Measurements from ENCODE around the gene ACBD7. TPM values are rescaled to one million over a fixed set of nuclear protein-coding genes. Genes with fewer than 3 reads are reported as not detected.

The ACBD7 gene
- total RNA-seq (2021; fragmentation: NEBNext Ultra II Directional; extraction: Animal tissue kit (Norgen Biotek cat#: 25700)) (17.8 and 19.6 TPM in 2 replicates), polyA plus RNA-seq (2011; rRNA removed) (9.0 and 11.5 TPM in 2 replicates), polyA minus RNA-seq (2011; rRNA and poly(A)+ RNA removed) (5.1 and 7.2 TPM in 2 replicates)
- 11.2 TPM for polyA plus RNA-seq (2011; cell fraction: cytosol; rRNA removed)
- 4.1 TPM for polyA plus RNA-seq (2011; cell fraction: nucleus; rRNA removed)
- 10.2 to 15.5 TPM (median 14.2 TPM) in 4 replicates for polyA plus RNA-seq (2012, experiment 1 of 2)
- 3.6 TPM for polyA plus RNA-seq (2012, experiment 2 of 2)
- polyA plus RNA-seq (2013, experiment 1 of 2), result 5.3 TPM
- 4.6 TPM for polyA plus RNA-seq (2013, experiment 2 of 2)
- polyA minus RNA-seq (2011; cell fraction: cytosol; rRNA and poly(A)+ RNA removed), result 9.2 TPM
- 5.8 TPM for polyA minus RNA-seq (2011; cell fraction: nucleus; rRNA and poly(A)+ RNA removed)
- long read RNA-seq, experiment 1, partial matches to known transcripts, result 0 of 2 reads
- long read RNA-seq, experiment 1, other reads (novel, unspliced or antisense), result 0 of 2 reads
- long read RNA-seq, experiment 2, partial matches to known transcripts, result 0 of 3 reads
- long read RNA-seq, experiment 2, other reads (novel, unspliced or antisense), result 3 of 3 reads

GRCh38 chr10:15088428-15089261 is at the start of gene ACBD7:
Gene ACBD7, minus strand, starts transcription at chr10:15088776. Its CDS starts 48 bp downstream, at chr10:15088728.
- no peak for FAIRE-seq
- H4K20me1 ChIP-seq (replicated peaks in 1 of 2; ENCODE audit: control insufficient read depth in 1 of 2, insufficient read depth in 2 of 2, low read length in 2 of 2), result no peaks in the 10 kb centered on the region
- ChIA-PET POLR2A (ENCODE audit: partially characterized antibody) (no interaction called here), CTCF (ENCODE audit: partially characterized antibody) (no interaction called here)
- no peak within 1 kb of the TSS for H3K56ac ChIP-seq (replicated peaks; ENCODE audit: insufficient read length, low read depth, low read length)
- peak within 1 kb of the TSS; percentile 58 to 79 (median 65); a peak in 5 of 7 replicates for H3K9ac ChIP-seq (replicated peaks in 1 of 4; ENCODE audit: extremely low read depth in 1 of 4, low read depth in 3 of 4, low read length in 3 of 4)
- no peak within 1 kb of the TSS for H3K4ac ChIP-seq (replicated peaks; ENCODE audit: insufficient read length, low read depth, low read length)
- H3K9me3 ChIP-seq (ENCODE audit: insufficient read depth in 2 of 2, low read depth in 1 of 2, low read length in 1 of 2), result no peaks in the 10 kb centered on the region
- H3K27me3 ChIP-seq (replicated peaks in 1 of 4; ENCODE audit: control insufficient read depth in 3 of 4, extremely low read depth in 1 of 4, insufficient read depth in 3 of 4, low read length in 3 of 4), result no peaks in the 10 kb centered on the region; a peak in 1 of 7 replicates
- peak within 1 kb of the TSS; percentile 91; the same call in 1 of the 2 replicates for H4K8ac ChIP-seq (ENCODE audit: extremely low read depth, insufficient read depth, low read length)
- H2AFZ ChIP-seq (ENCODE audit: low read length), result peak within 1 kb of the TSS; percentile 22; the same call in 1 of the 2 replicates
- WGBS, 2 experiments (ENCODE audit: extremely low coverage in 1 of 2, insufficient coverage in 1 of 2, insufficient read length in 1 of 2, insufficient replicate concordance in 2 of 2, low coverage in 1 of 2, low lambda C conversion rate in 2 of 2, missing lambda C conversion rate in 1 of 2), result 9% methylated on average over 56 of the region's 63 CpGs; no CpG with 5 or more reads in 1 of the 2 experiments
- no peak within 1 kb of the TSS for H2BK20ac ChIP-seq (ENCODE audit: low read length)
- peak within 1 kb of the TSS; percentile 54 to 68 for H3K4me2 ChIP-seq (ENCODE audit: insufficient read depth in 1 of 2, low read depth in 2 of 2, low read length in 2 of 2)
- H2BK12ac ChIP-seq (ENCODE audit: low read depth, low read length), result no peak within 1 kb of the TSS
- peak within 1 kb of the TSS; percentile 39; the same call in 1 of the 2 replicates for H3K27ac ChIP-seq (ENCODE audit: low read depth, low read length)
- H2BK5ac ChIP-seq (ENCODE audit: low read depth, low read length), result no peak within 1 kb of the TSS; the same call in 1 of the 2 replicates
- H4K5ac ChIP-seq (ENCODE audit: insufficient read length, low read depth, low read length), result peak within 1 kb of the TSS; percentile 64
- H2BK120ac ChIP-seq (replicated peaks; ENCODE audit: low read depth, low read length), result no peak within 1 kb of the TSS
- H3K36me3 ChIP-seq (ENCODE audit: control insufficient read depth in 2 of 4, insufficient read depth in 4 of 4, low read length in 3 of 4), result no peaks in the 10 kb centered on the region
- DNase-seq (ENCODE audit: low read depth in 1 of 2, low spot score in 2 of 2), result peak; percentile 65 to 89
- H3K23me2 ChIP-seq (ENCODE audit: low read depth, low read length), result no peaks in the 10 kb centered on the region
- no peaks in the 10 kb centered on the region for H3K79me2 ChIP-seq (ENCODE audit: control insufficient read depth in 1 of 2, insufficient read depth in 2 of 2, low read length in 2 of 2)
- H2BK15ac ChIP-seq (ENCODE audit: low read length), result no peak within 1 kb of the TSS
- no peak within 1 kb of the TSS for H3K23ac ChIP-seq (ENCODE audit: insufficient read length)
- no peaks in the 10 kb centered on the region for H3K79me1 ChIP-seq (ENCODE audit: low read depth, low read length)
- no peak within 1 kb of the TSS for H3K14ac ChIP-seq (ENCODE audit: insufficient read length)
- peaks cover 0 to 9% (median 5%) of the 10 kb centered on the region in 4 experiments; a peak in 5 of 7 replicates for H3K4me1 ChIP-seq (replicated peaks in 1 of 4; ENCODE audit: control insufficient read depth in 3 of 4, insufficient read depth in 4 of 4, low read length in 3 of 4)
- H3K18ac ChIP-seq (ENCODE audit: extremely low read depth, low read length), result no peak within 1 kb of the TSS; the same call in 1 of the 2 replicates
- peak within 1 kb of the TSS; percentile 69 to 82 (median 76) for H3K4me3 ChIP-seq (ENCODE audit: extremely low read depth in 1 of 4, insufficient read depth in 2 of 4, low read depth in 3 of 4, low read length in 4 of 4)
- H2AK5ac ChIP-seq (ENCODE audit: low read depth, low read length), result no peak within 1 kb of the TSS
- no peak within 1 kb of the TSS for H4K91ac ChIP-seq (replicated peaks; ENCODE audit: insufficient read length, low read length)
- peak; percentile 51; the same call in 1 of the 2 replicates for TF ChIP-seq EGR1 (IDR thresholded peaks at IDR 0.05; ENCODE audit: borderline replicate concordance, low read depth, low read length)
- TF ChIP-seq USF2 (IDR thresholded peaks at IDR 0.05; ENCODE audit: low read length), result no peak
- TF ChIP-seq NANOG (IDR thresholded peaks at IDR 0.05; ENCODE audit: insufficient read depth, low read depth, low read length, poor library complexity, severe bottlenecking), result peak; percentile 24
- no peak for TF ChIP-seq HDAC2 (IDR thresholded peaks at IDR 0.05; ENCODE audit: borderline replicate concordance in 1 of 2, low read depth in 2 of 2, low read length in 2 of 2)
- TF ChIP-seq TAF1 (IDR thresholded peaks at IDR 0.05; ENCODE audit: low read depth, low read length), result peak; percentile 79
- TF ChIP-seq MAX (IDR thresholded peaks at IDR 0.05), result peak; percentile 66; the same call in 1 of the 2 replicates
- TF ChIP-seq CREB1 (IDR thresholded peaks at IDR 0.05), result peak; percentile 7; the same call in 1 of the 2 replicates

Measured in H1 (cell line).